Endothelial cell of umbilical vein (primary cell): ENCODE measurements around the gene WRAP73. TPM values are rescaled to one million over a fixed set of nuclear protein-coding genes. Genes with fewer than 3 reads are reported as not detected.

Experiments
- BruUV-seq: library from RNA; stranded (reverse); fragments of 400-500 nt; replicated peaks from 2 replicates; lab custom pipeline; 2021; lab: Mats Ljungman, UMichigan
- CTCF ChIA-PET: fragments of 300-600, 350-600 bp; sonication (Branson Sonifier 250); formaldehyde crosslinking; loops from one replicate; lab custom pipeline; 2021; ENCODE audit warnings: antibody characterized with exemption, inconsistent platforms; lab: Charles Lee
- POLR2A ChIA-PET: fragments of 300-600, 350-600 bp; sonication (Branson Sonifier 250); formaldehyde crosslinking; loops from one replicate; lab custom pipeline; 2021; ENCODE audit warnings: antibody characterized with exemption, inconsistent platforms; lab: Charles Lee
- DNase-seq: peaks from one replicate; pipeline ENCODE4 v3.0.0-alpha.2; 2011; ENCODE audit warnings: low read depth, low spot score
- FAIRE-seq: peaks from 2 replicates; lab custom pipeline; 2011; peaks lifted over from hg19 to GRCh38; lab: Jason Lieb, UNC
- H2AFZ ChIP-seq: 2 replicates; pipeline ENCODE4 v1.6.0; 2012; ENCODE audit warnings: low read depth, low read length, control low read depth, inconsistent platforms
- H3K27ac ChIP-seq: 2 replicates; pipeline ENCODE4 v1.5.1; 2011; ENCODE audit warnings: low read depth, mild to moderate bottlenecking, control low read depth, low read length, moderate library complexity; ENCODE audit not compliant: insufficient read depth
- H3K27me3 ChIP-seq, 2 experiments: 2 replicates each; pipeline versions ENCODE4 v1.6.0 to v1.6.1; 2011; ENCODE audit warnings: low read length in 2 of 2, mixed read lengths in 1 of 2; ENCODE audit not compliant: control insufficient read depth in 2 of 2, insufficient read depth in 2 of 2
- H3K36me3 ChIP-seq, 2 experiments: 2 replicates in 1 of 2; 3 replicates in 1 of 2; pipeline ENCODE4 v1.5.1; 2011; ENCODE audit warnings: low read length in 2 of 2, mild to moderate bottlenecking in 1 of 2, moderate library complexity in 1 of 2; ENCODE audit not compliant: control insufficient read depth in 2 of 2, insufficient read depth in 2 of 2; ENCODE audit errors: extremely low read depth in 1 of 2
- H3K4me1 ChIP-seq: 3 replicates; pipeline ENCODE4 v1.5.1; 2011; ENCODE audit warnings: mild to moderate bottlenecking, low read length; ENCODE audit not compliant: control insufficient read depth, insufficient read depth; ENCODE audit errors: extremely low read depth
- H3K4me2 ChIP-seq: 2 replicates; pipeline ENCODE4 v1.6.1; 2011; ENCODE audit warnings: low read length, control low read depth, mixed read lengths; ENCODE audit not compliant: insufficient read depth
- H3K4me3 ChIP-seq, 3 experiments: fragments of 200-600 bp in 1 of 3; sonication (generic), shearing (Covaris generic) in 1 of 3; replicated peaks in 1 of 3; 2 replicates each; pipeline ENCODE4 v1.5.1; 2011 to 2016; ENCODE audit warnings: control low read depth in 3 of 3, low read length in 3 of 3, mild to moderate bottlenecking in 2 of 3, inconsistent platforms in 1 of 3, low read depth in 1 of 3, moderate library complexity in 1 of 3; ENCODE audit not compliant: insufficient read depth in 1 of 3
- H3K79me2 ChIP-seq: 2 replicates; pipeline ENCODE4 v1.6.0; 2012; ENCODE audit warnings: low read length, inconsistent platforms; ENCODE audit not compliant: control insufficient read depth, insufficient read depth
- H3K9ac ChIP-seq: replicated peaks from 2 replicates; pipeline ENCODE3; 2011; ENCODE audit warnings: low read length, control low read depth; ENCODE audit not compliant: insufficient read depth; ENCODE audit errors: extremely low read depth
- H3K9me1 ChIP-seq: replicated peaks from 3 replicates; pipeline ENCODE4 v1.6.0; 2011; ENCODE audit warnings: mild to moderate bottlenecking, low read length; ENCODE audit not compliant: control insufficient read depth, insufficient read depth; ENCODE audit errors: extremely low read depth
- H3K9me3 ChIP-seq: replicated peaks from 2 replicates; pipeline ENCODE4 v1.5.1; 2012; ENCODE audit warnings: low read length, inconsistent platforms; ENCODE audit not compliant: control insufficient read depth, insufficient read depth
- H4K20me1 ChIP-seq: replicated peaks from 2 replicates; pipeline ENCODE3; 2011; ENCODE audit warnings: mild to moderate bottlenecking, low read length; ENCODE audit not compliant: control insufficient read depth, insufficient read depth; ENCODE audit errors: extremely low read depth
- EZH2 ChIP-seq: IDR thresholded peaks from 2 replicates; pipeline ENCODE4 v1.6.1; 2012; ENCODE audit warnings: borderline replicate concordance, low read depth, mild to moderate bottlenecking, moderate library complexity, low read length, inconsistent platforms; ENCODE audit not compliant: severe bottlenecking
- FOS ChIP-seq: IDR thresholded peaks from 2 replicates; pipeline ENCODE4 v1.6.1; 2011; ENCODE audit warnings: mild to moderate bottlenecking, low read length, moderate library complexity, borderline replicate concordance; ENCODE audit not compliant: insufficient read depth
- GATA2 ChIP-seq: IDR thresholded peaks from 2 replicates; pipeline ENCODE4 v1.7.0; 2011; ENCODE audit warnings: low read depth, mild to moderate bottlenecking, moderate library complexity, mixed read lengths, low read length; ENCODE audit not compliant: insufficient read length, insufficient read depth
- JUN ChIP-seq: IDR thresholded peaks from 2 replicates; pipeline ENCODE4 v1.6.1; 2011; ENCODE audit warnings: borderline replicate concordance, low read depth; ENCODE audit not compliant: insufficient read length, insufficient read depth
- POLR2AphosphoS5 ChIP-seq: IDR thresholded peaks from 2 replicates; pipeline ENCODE4 v1.6.1; 2012; ENCODE audit warnings: low read depth, mild to moderate bottlenecking, control low read depth, low read length, moderate library complexity; ENCODE audit not compliant: insufficient read depth
- dilution Hi-C: fragments of 300-500 bp; cut with MboI; formaldehyde crosslinking; loops from one replicate; pipeline ENCODE4 v1.15.0; 2019; ENCODE audit warnings: low sequenced_read_pairs; ENCODE audit not compliant: extremely low pct_ligation_motif_present
- intact Hi-C: fragments of 100-400 bp; cut with micrococcal nuclease; formaldehyde crosslinking; loops from one replicate; pipeline ENCODE4 v1.10.0; 2022
- polyA plus RNA-seq, 4 experiments: library from polyadenylated mRNA; depleted of rRNA in 3 of 4; stranded (reverse) in 3 of 4; unstranded in 1 of 4; fragments of >200 nt; gene quantifications; 2 replicates each; pipeline versions ENCODE4 v1.2.1 to v1.2.3, GENCODE V29; 2011 to 2012; ENCODE audit warnings: missing spikeins in 1 of 4
- total RNA-seq: library from RNA; stranded (reverse); gene quantifications from 2 replicates; pipeline ENCODE4 v1.2.3, GENCODE V29; 2021
- TF ChIP-seq, protein P1 (sequence below): IDR thresholded peaks from 2 replicates; pipeline ENCODE4 v1.6.1; 2011; ENCODE audit not compliant: insufficient read depth, insufficient read length

Gene WRAP73
- total and polyA plus RNA-seq, 2 donors (not counting 3 experiments of a cell fraction or from before 2014, with no cell fraction given): 23.0 to 50.7 TPM

DNA sequence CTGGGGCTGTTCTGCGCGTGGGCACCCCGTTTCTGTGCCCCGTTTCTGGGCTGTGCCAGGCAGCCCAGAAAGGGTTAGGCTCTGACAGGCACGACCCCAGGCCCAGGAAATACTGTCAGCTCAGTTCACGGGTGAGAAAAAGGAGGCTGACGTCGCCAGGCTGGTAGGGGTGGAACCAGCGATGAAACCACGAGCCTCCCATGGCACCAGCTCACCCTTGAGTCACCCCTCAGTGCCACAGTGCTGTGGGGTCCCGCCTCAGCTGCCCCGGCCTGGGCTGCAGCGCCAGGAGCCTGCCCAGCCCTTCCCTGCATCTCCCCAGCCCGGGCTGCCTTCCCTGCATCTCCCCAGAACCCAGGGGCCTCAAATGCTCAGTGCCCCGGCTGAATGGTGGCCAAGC lies 50.1 kb downstream of the WRAP73 start:
- H3K9ac ChIP-seq: no peak overlapping the region
- intact Hi-C loops (no loop called here), dilution Hi-C loops (no loop called here)
- H3K4me2 ChIP-seq: no peak overlapping the region
- POLR2A ChIA-PET: no interaction called here
- H4K20me1 ChIP-seq: no peaks in the 10 kb centered on the region
- H3K79me2 ChIP-seq: no peaks in the 10 kb centered on the region
- no peak overlapping the region for H2AFZ ChIP-seq
- H3K27me3 ChIP-seq: no peaks in the 10 kb centered on the region
- H3K9me1 ChIP-seq: no peaks in the 10 kb centered on the region
- BruUV-seq: no TSS peak
- H3K4me3 ChIP-seq: no peak overlapping the region
- TF ChIP-seq GATA2 (no peak), EZH2 (no peak)
- no peaks in the 10 kb centered on the region for H3K9me3 ChIP-seq
- peaks cover 3% of the 10 kb centered on the region for H3K4me1 ChIP-seq
- no peaks in the 10 kb centered on the region for H3K36me3 ChIP-seq
- no peak overlapping the region for H3K27ac ChIP-seq
- FAIRE-seq (no peak), DNase-seq (no peak)
- CTCF ChIA-PET: interaction anchor here (0.8 to 4.0 kb wide), 4 partner anchors 8 to 20 kb away, joined by 3 to 17 read pairs (median 3); no protein-coding TSS in a partner anchor

DNA sequence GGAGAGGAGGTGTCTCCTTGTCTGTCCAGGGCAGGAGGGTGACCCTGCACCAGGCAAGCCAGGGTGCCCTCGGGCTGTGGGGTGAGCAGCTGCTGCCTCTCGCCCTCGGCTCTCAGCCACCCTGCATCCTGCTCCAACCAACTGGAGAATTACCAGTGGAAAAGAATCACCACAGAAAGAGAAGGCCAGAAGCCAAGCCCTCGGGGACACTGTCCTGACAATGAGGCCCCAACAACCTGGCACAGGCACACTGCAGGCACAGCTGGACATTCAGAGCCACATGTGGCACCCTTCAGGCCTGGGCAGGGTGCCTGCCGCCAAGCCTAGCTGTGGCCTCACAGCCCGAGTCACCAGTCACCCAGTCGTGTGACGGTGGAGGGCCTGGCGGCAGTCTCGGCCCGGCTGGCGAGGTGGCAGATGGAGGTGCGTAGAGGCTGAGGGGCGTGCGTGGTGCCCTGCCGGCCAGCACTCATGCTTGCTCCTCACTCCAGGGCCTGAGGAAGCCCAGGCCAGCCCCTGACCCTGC lies 50.6 kb downstream of the WRAP73 start:
- DNase-seq: no peak
- Histone ChIP-seq H3K27ac (no peak overlapping the region), H4K20me1 (no peaks in the 10 kb centered on the region), H3K36me3 (no peaks in the 10 kb centered on the region), H3K79me2 (no peaks in the 10 kb centered on the region), H3K4me3 (no peak overlapping the region), H3K9me1 (no peaks in the 10 kb centered on the region), H2AFZ (no peak overlapping the region), H3K4me2 (no peak overlapping the region), H3K9ac (no peak overlapping the region), H3K27me3 (no peaks in the 10 kb centered on the region), H3K9me3 (no peaks in the 10 kb centered on the region), H3K4me1 (peaks cover 3% of the 10 kb centered on the region)
- dilution Hi-C loops (no loop called here), intact Hi-C loops (no loop called here)
- ChIA-PET POLR2A (no interaction called here), CTCF (interaction anchor here (1.2 to 4.0 kb wide), 2 partner anchors 11 to 20 kb away, joined by 3 to 17 read pairs; no protein-coding TSS in a partner anchor)
- TF ChIP-seq POLR2AphosphoS5 (no peak), FOS (no peak), JUN (no peak), GATA2 (no peak)
- TF ChIP-seq, protein P1, sequence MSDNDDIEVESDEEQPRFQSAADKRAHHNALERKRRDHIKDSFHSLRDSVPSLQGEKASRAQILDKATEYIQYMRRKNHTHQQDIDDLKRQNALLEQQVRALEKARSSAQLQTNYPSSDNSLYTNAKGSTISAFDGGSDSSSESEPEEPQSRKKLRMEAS: no peak
- FAIRE-seq: no peak
- BruUV-seq: no TSS peak
